GM23248 (cell line): ENCODE data around the gene LDLRAD4.

Experiments used
- EZH2 ChIP-seq: fragments of 200-600 bp; sonication (generic); IDR thresholded peaks from 2 replicates; pipeline ENCODE4 v1.6.1; 2018; ENCODE audit warnings: antibody characterized with exemption, mild to moderate bottlenecking; ENCODE audit not compliant: insufficient read depth, poor library complexity, severe bottlenecking
- EZH2phosphoT487 ChIP-seq: fragments of 200-600 bp; sonication (generic); IDR thresholded peaks from 2 replicates; pipeline ENCODE4 v1.6.1; 2018; ENCODE audit warnings: antibody characterized with exemption, moderate library complexity, mild to moderate bottlenecking, low read depth; ENCODE audit not compliant: insufficient read depth

- TF ChIP-seq EZH2phosphoT487 (no peak), EZH2 (no peak)
Measured at GRCh38 chr18:13574761-13575160, 356.2 kb downstream of the LDLRAD4 start.
